NCI-H2227 (cell line): Measurements from ENCODE around the gene NELL1.

Source experiments
- DNase-seq: peaks from one replicate; lab custom pipeline; 2025; ENCODE audit not compliant: unreplicated experiment; lab: John Stamatoyannopoulos, UW

Gene NELL1

GRCh38 chr11:21622995-21623394 is 953.6 kb downstream of the NELL1 start:
- no peak for DNase-seq
